GM12878 (cell line): ENCODE results near the gene COMMD7. TPM values are rescaled to one million over a fixed set of nuclear protein-coding genes. Genes with fewer than 3 reads are reported as not detected.

Experiments
- ATAC-seq: fragments of 200-7000 bp; cut with Tn5 transposase; 3 replicates; pipeline ENCODE4 v1.9.1; 2020; ENCODE audit warnings: mild to moderate bottlenecking, moderate library complexity
- BruUV-seq: library from RNA; stranded (reverse); fragments of 400-500 nt; replicated peaks from 2 replicates; lab custom pipeline; 2021; lab: Mats Ljungman, UMichigan
- CTCF ChIA-PET: fragments of 300-600 bp; sonication (Branson Sonifier 250); formaldehyde crosslinking; extraction: SDS; loops from one replicate; lab custom pipeline; 2021; ENCODE audit warnings: inconsistent platforms; lab: Yijun Ruan, JAX
- POLR2A ChIA-PET: fragments of 350-600 bp; formaldehyde crosslinking; extraction: SDS; loops from one replicate; lab custom pipeline; 2021; ENCODE audit warnings: inconsistent platforms; lab: Charles Lee
- RAD21 ChIA-PET: fragments of 300-600 bp; sonication (Branson Sonifier 250); formaldehyde crosslinking; loops from one replicate; lab custom pipeline; 2023; ENCODE audit warnings: antibody characterized with exemption; ENCODE audit not compliant: unreplicated experiment; lab: Charles Lee
- SMC1A ChIA-PET: fragments of 300-600 bp; sonication (Branson Sonifier 250); formaldehyde crosslinking; loops from one replicate; lab custom pipeline; 2023; ENCODE audit not compliant: unreplicated experiment, uncharacterized antibody; lab: Charles Lee
- DNase-seq: peaks from one replicate; pipeline ENCODE4 v3.0.0-alpha.2; 2011; ENCODE audit warnings: low read depth, low spot score
- FAIRE-seq: peaks from 3 replicates; lab custom pipeline; 2011; peaks lifted over from hg19 to GRCh38; lab: Jason Lieb, UNC
- H2AFZ ChIP-seq: 2 replicates; pipeline ENCODE4 v1.6.0; 2011; ENCODE audit warnings: low read depth, low read length, control low read depth; ENCODE audit not compliant: control insufficient read depth
- H3K27ac ChIP-seq: 2 replicates; pipeline ENCODE4 v1.5.1; 2011; ENCODE audit warnings: control low read depth; ENCODE audit not compliant: control insufficient read depth, insufficient read depth
- H3K27me3 ChIP-seq, 2 experiments: replicated peaks in 1 of 2; 2 replicates each; pipeline versions ENCODE4 v1.6.0 to v1.6.1; 2011; ENCODE audit warnings: low read length in 1 of 2; ENCODE audit not compliant: control insufficient read depth in 2 of 2, insufficient read depth in 2 of 2
- H3K36me3 ChIP-seq, 2 experiments: 2 replicates each; pipeline ENCODE4 v1.5.1; 2011; ENCODE audit warnings: low read length in 1 of 2; ENCODE audit not compliant: control insufficient read depth in 2 of 2, insufficient read depth in 2 of 2
- H3K4me1 ChIP-seq: 2 replicates; pipeline ENCODE4 v1.6.1; 2011; ENCODE audit warnings: mild to moderate bottlenecking, low read length, moderate library complexity, mixed read lengths; ENCODE audit not compliant: control insufficient read depth, insufficient read depth
- H3K4me2 ChIP-seq: 2 replicates; pipeline ENCODE4 v1.6.0; 2011; ENCODE audit warnings: control low read depth; ENCODE audit not compliant: control insufficient read depth, insufficient read depth
- H3K4me3 ChIP-seq: fragments of 200-600 bp; sonication (generic); 2 replicates; pipeline ENCODE4 v1.5.1; 2016
- H3K79me2 ChIP-seq: 2 replicates; pipeline ENCODE4 v1.6.0; 2011; ENCODE audit warnings: low read length; ENCODE audit not compliant: control insufficient read depth, insufficient read depth
- H3K9ac ChIP-seq: 2 replicates; pipeline ENCODE4 v1.8.0; 2011; ENCODE audit warnings: low read length, control low read depth, mixed read lengths; ENCODE audit not compliant: control insufficient read depth, insufficient read depth
- H3K9me3 ChIP-seq: replicated peaks from 3 replicates; pipeline ENCODE4 v1.5.1; 2011; ENCODE audit warnings: mild to moderate bottlenecking, low read length; ENCODE audit not compliant: control insufficient read depth, insufficient read depth
- H4K20me1 ChIP-seq: 2 replicates; pipeline ENCODE4 v1.6.0; 2011; ENCODE audit not compliant: control insufficient read depth, insufficient read depth
- BCL11A ChIP-seq: IDR thresholded peaks from 2 replicates; pipeline ENCODE4 v1.6.1; 2011; ENCODE audit warnings: low read depth, low read length
- BHLHE40 ChIP-seq, 2 experiments: fragments of 450-650 bp in 1 of 2; IDR thresholded peaks; 2 replicates each; pipeline ENCODE4 v1.6.1; 2011 to 2017; ENCODE audit warnings: low read depth in 2 of 2, borderline replicate concordance in 1 of 2, improper control_type of control experiment in 1 of 2, low read length in 1 of 2, mild to moderate bottlenecking in 1 of 2
- CBFB ChIP-seq: IDR thresholded peaks from 2 replicates; pipeline ENCODE4 v1.6.1; 2016; ENCODE audit warnings: antibody characterized with exemption, low read depth
- CEBPB ChIP-seq, 2 experiments: fragments of 150-350 bp in 1 of 2; IDR thresholded peaks; 2 replicates each; pipeline ENCODE4 v1.6.1; 2012 to 2014; ENCODE audit warnings: low read depth in 2 of 2, low read length in 2 of 2, borderline replicate concordance in 1 of 2, inconsistent platforms in 1 of 2
- EGR1 ChIP-seq, 2 experiments: IDR thresholded peaks; 1 replicate in 1 of 2; 2 replicates in 1 of 2; pipeline ENCODE4 v1.6.1; 2011 to 2012; ENCODE audit warnings: low read depth in 2 of 2, low read length in 2 of 2, borderline replicate concordance in 1 of 2, mild to moderate bottlenecking in 1 of 2, moderate library complexity in 1 of 2
- HDAC2 ChIP-seq: fragments of 200-600 bp; sonication (generic); IDR thresholded peaks from 2 replicates; pipeline ENCODE4 v1.6.1; 2017
- MEF2A ChIP-seq: IDR thresholded peaks from 2 replicates; pipeline ENCODE4 v1.6.1; 2011; ENCODE audit warnings: low read depth, mild to moderate bottlenecking, low read length, moderate library complexity; ENCODE audit not compliant: insufficient read depth
- POLR2A ChIP-seq: IDR thresholded peaks from 2 replicates; pipeline ENCODE4 v1.6.1; 2011; ENCODE audit warnings: low read depth, mild to moderate bottlenecking, low read length
- POLR2AphosphoS2 ChIP-seq: IDR thresholded peaks from 2 replicates; pipeline ENCODE4 v1.6.1; 2011; ENCODE audit warnings: low read depth, mild to moderate bottlenecking, low read length, improper control_type of control experiment, moderate library complexity
- RFX5 ChIP-seq: IDR thresholded peaks from 2 replicates; pipeline ENCODE4 v1.6.1; 2011; ENCODE audit warnings: low read depth, low read length, improper control_type of control experiment
- SIN3A ChIP-seq: IDR thresholded peaks from 2 replicates; pipeline ENCODE4 v1.6.1; 2012; ENCODE audit warnings: low read depth, low read length, improper control_type of control experiment
- SIX5 ChIP-seq: IDR thresholded peaks from 2 replicates; pipeline ENCODE4 v1.6.1; 2011; ENCODE audit warnings: mild to moderate bottlenecking, low read depth, low read length, moderate library complexity; ENCODE audit not compliant: severe bottlenecking
- SRF ChIP-seq, 2 experiments: IDR thresholded peaks; 2 replicates each; pipeline ENCODE4 v1.6.1; 2011; ENCODE audit warnings: low read depth in 2 of 2, low read length in 2 of 2, mild to moderate bottlenecking in 1 of 2, moderate library complexity in 1 of 2
- ZNF217 ChIP-seq: fragments of 450-650 bp; IDR thresholded peaks from 2 replicates; pipeline ENCODE4 v1.6.1; 2017; ENCODE audit warnings: antibody characterized with exemption, mild to moderate bottlenecking
- WGBS: methylation state at CpG from one replicate; pipeline ENCODE4 v1.1.6; 2016; ENCODE audit warnings: low lambda C conversion rate; ENCODE audit not compliant: insufficient replicate concordance, insufficient coverage; ENCODE audit errors: missing lambda C conversion rate; 5-methylcytosine and 5-hydroxymethylcytosine counted together
- in situ Hi-C: fragments of 300-500 bp; cut with MboI; formaldehyde crosslinking; loops from 9 replicates; pipeline ENCODE4 v1.14.3; 2018; ENCODE audit warnings: mixed read lengths
- intact Hi-C: fragments of 100-400 bp; cut with micrococcal nuclease; formaldehyde crosslinking; loops from one replicate; pipeline ENCODE4 v1.14.2; 2022; ENCODE audit not compliant: unreplicated experiment
- polyA plus RNA-seq, 11 experiments: library from polyadenylated mRNA; depleted of rRNA in 4 of 11; unstranded in 6 of 11; stranded (reverse) in 5 of 11; fragments of >200 nt; fragmentation: Nextera tagmentation in 4 of 11; fragmentation: Illumina TruSeq in 1 of 11; extraction: Ambion mirVana in 4 of 11; extraction: Trizol in 1 of 11; gene quantifications; 1 replicate in 1 of 11; 2 replicates in 10 of 11; pipeline versions ENCODE4 v1.2.1 to v1.2.3, GENCODE V29; 2011 to 2016; ENCODE audit warnings: inconsistent platforms in 2 of 11, missing spikeins in 2 of 11, low read depth in 1 of 11
- total RNA-seq, 4 experiments: library from RNA; depleted of rRNA in 3 of 4; stranded (reverse); fragments of >200 nt in 3 of 4; fragmentation: Illumina TruSeq in 1 of 4; extraction: Trizol in 1 of 4; gene quantifications; 2 replicates each; pipeline versions ENCODE4 v1.2.1 to v1.2.3, GENCODE V29; 2013 to 2021
- TF ChIP-seq, protein P1 (sequence below): IDR thresholded peaks from 2 replicates; pipeline ENCODE4 v1.6.1; 2012; ENCODE audit warnings: mild to moderate bottlenecking, low read depth, low read length

COMMD7 gene
- total and polyA plus RNA-seq, 10 of the 15 experiments (the other 5 are each of a cell fraction or from before 2014, with no cell fraction given), result 9.1 to 61.0 (median 27.7) TPM

GRCh38 chr20:32727683-32728082 is 15.6 kb downstream of the COMMD7 start:
- peaks cover 7% of the 10 kb centered on the region for H3K4me1 ChIP-seq
- POLR2A ChIA-PET, result no interaction called here
- no peaks in the 10 kb centered on the region for H3K79me2 ChIP-seq
- no peak overlapping the region for H2AFZ ChIP-seq
- no peak for TF ChIP-seq EGR1 (IDR thresholded peaks at IDR 0.05; ENCODE audit: borderline replicate concordance in 1 of 2, low read depth in 2 of 2, low read length in 2 of 2)
- TF ChIP-seq POLR2AphosphoS2, result no peak
- TF ChIP-seq SRF (IDR thresholded peaks at IDR 0.05; ENCODE audit: low read depth in 2 of 2, low read length in 2 of 2), result no peak
- TF ChIP-seq ZNF217, result no peak
- no peak for TF ChIP-seq POLR2A
- TF ChIP-seq CEBPB (IDR thresholded peaks at IDR 0.05; ENCODE audit: borderline replicate concordance in 1 of 2, low read depth in 2 of 2, low read length in 2 of 2), result no peak
- no peak overlapping the region for H3K27ac ChIP-seq
- peaks cover 0 to 7% of the 10 kb centered on the region in 2 experiments; a peak in 2 of 4 replicates for H3K36me3 ChIP-seq
- FAIRE-seq, result no peak
- SMC1A ChIA-PET, result no interaction called here
- ATAC-seq, result no peak
- H3K4me3 ChIP-seq, result no peak overlapping the region
- WGBS, result 69% methylated on average over 7 of the region's 7 CpGs
- intact Hi-C loops, result no loop called here
- RAD21 ChIA-PET, result no interaction called here
- no peaks in the 10 kb centered on the region for H3K9me3 ChIP-seq
- CTCF ChIA-PET, result no interaction called here
- no peaks in the 10 kb centered on the region for H3K27me3 ChIP-seq
- in situ Hi-C loops, result no loop called here
- no peak for DNase-seq
- H4K20me1 ChIP-seq, result no peaks in the 10 kb centered on the region
- no peak overlapping the region for H3K4me2 ChIP-seq
- no peak overlapping the region for H3K9ac ChIP-seq
- no TSS peak for BruUV-seq

GRCh38 chr20:32718749-32719348 is 24.4 kb downstream of the COMMD7 start:
- in situ Hi-C loops, result no loop called here
- POLR2A ChIA-PET, result no interaction called here
- TF ChIP-seq BHLHE40 (IDR thresholded peaks at IDR 0.05; ENCODE audit: borderline replicate concordance in 1 of 2, low read depth in 2 of 2, low read length in 1 of 2) (no peak), SIN3A (no peak), MEF2A (no peak), RFX5 (no peak), CBFB (no peak), SIX5 (no peak), BCL11A (no peak), HDAC2 (no peak)
- TF ChIP-seq, protein P1, sequence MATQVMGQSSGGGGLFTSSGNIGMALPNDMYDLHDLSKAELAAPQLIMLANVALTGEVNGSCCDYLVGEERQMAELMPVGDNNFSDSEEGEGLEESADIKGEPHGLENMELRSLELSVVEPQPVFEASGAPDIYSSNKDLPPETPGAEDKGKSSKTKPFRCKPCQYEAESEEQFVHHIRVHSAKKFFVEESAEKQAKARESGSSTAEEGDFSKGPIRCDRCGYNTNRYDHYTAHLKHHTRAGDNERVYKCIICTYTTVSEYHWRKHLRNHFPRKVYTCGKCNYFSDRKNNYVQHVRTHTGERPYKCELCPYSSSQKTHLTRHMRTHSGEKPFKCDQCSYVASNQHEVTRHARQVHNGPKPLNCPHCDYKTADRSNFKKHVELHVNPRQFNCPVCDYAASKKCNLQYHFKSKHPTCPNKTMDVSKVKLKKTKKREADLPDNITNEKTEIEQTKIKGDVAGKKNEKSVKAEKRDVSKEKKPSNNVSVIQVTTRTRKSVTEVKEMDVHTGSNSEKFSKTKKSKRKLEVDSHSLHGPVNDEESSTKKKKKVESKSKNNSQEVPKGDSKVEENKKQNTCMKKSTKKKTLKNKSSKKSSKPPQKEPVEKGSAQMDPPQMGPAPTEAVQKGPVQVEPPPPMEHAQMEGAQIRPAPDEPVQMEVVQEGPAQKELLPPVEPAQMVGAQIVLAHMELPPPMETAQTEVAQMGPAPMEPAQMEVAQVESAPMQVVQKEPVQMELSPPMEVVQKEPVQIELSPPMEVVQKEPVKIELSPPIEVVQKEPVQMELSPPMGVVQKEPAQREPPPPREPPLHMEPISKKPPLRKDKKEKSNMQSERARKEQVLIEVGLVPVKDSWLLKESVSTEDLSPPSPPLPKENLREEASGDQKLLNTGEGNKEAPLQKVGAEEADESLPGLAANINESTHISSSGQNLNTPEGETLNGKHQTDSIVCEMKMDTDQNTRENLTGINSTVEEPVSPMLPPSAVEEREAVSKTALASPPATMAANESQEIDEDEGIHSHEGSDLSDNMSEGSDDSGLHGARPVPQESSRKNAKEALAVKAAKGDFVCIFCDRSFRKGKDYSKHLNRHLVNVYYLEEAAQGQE, result no peak

More at GRCh38 chr20:32718749-32719348, 24.4 kb downstream of the COMMD7 start:
- no peak overlapping the region for H3K4me2 ChIP-seq
- FAIRE-seq (no peak), DNase-seq (no peak), ATAC-seq (no peak)
- H3K27me3 ChIP-seq, result no peaks in the 10 kb centered on the region
- no peak overlapping the region for H2AFZ ChIP-seq
- ChIA-PET RAD21 (no interaction called here), CTCF (no interaction called here), SMC1A (no interaction called here)
- no peaks in the 10 kb centered on the region for H3K9me3 ChIP-seq
- H3K9ac ChIP-seq, result no peak overlapping the region
- intact Hi-C loops, result no loop called here
- no peaks in the 10 kb centered on the region for H3K4me1 ChIP-seq
- H4K20me1 ChIP-seq, result no peaks in the 10 kb centered on the region
- H3K36me3 ChIP-seq, result no peaks in the 10 kb centered on the region
- BruUV-seq, result no TSS peak
- WGBS, result 93% methylated on average over 3 of the region's 3 CpGs
- H3K79me2 ChIP-seq, result no peaks in the 10 kb centered on the region
- no peak overlapping the region for H3K27ac ChIP-seq
- H3K4me3 ChIP-seq, result no peak overlapping the region
